SK-N-SH (cell line): ENCODE results near the gene CPLANE1. TPM values are rescaled to one million over a fixed set of nuclear protein-coding genes. Genes with fewer than 3 reads are reported as not detected.
A peak's percentile ranks its signal among the peaks of the same experiment; 100 is the strongest.

Experiments used
- CTCF ChIA-PET: fragments of 300-600, 350-600 bp; formaldehyde crosslinking; extraction: SDS; loops from one replicate; lab custom pipeline; 2021; lab: Yijun Ruan, JAX
- POLR2A ChIA-PET: fragments of 350-600 bp; sonication (Branson Sonifier 250); formaldehyde crosslinking; extraction: SDS; loops from one replicate; lab custom pipeline; 2020; ENCODE audit warnings: antibody characterized with exemption, inconsistent platforms; lab: Yijun Ruan, JAX
- DNase-seq: peaks from one replicate; pipeline ENCODE4 v3.0.0; 2012
- H2AFZ ChIP-seq: fragments of 200-600 bp; sonication (generic); 2 replicates; pipeline ENCODE4 v1.8.1; 2016; ENCODE audit warnings: antibody characterized with exemption, mild to moderate bottlenecking, low read depth
- H3F3A ChIP-seq: fragments of 200-600 bp; sonication (generic); replicated peaks from 2 replicates; pipeline ENCODE3; 2016; ENCODE audit warnings: antibody characterized with exemption, mild to moderate bottlenecking; ENCODE audit not compliant: insufficient read depth
- H3K27ac ChIP-seq, 2 experiments: fragments of 200-500 bp in 1 of 2; fragments of 200-600 bp in 1 of 2; sonication (Bioruptor generic) in 1 of 2; sonication (generic), shearing (Covaris generic) in 1 of 2; 2 replicates each; pipeline versions ENCODE4 v1.5.1 to v1.6.1; 2014 to 2016; ENCODE audit warnings: low read depth in 2 of 2, inconsistent platforms in 1 of 2, low read length in 1 of 2, mild to moderate bottlenecking in 1 of 2, mixed read lengths in 1 of 2
- H3K27me3 ChIP-seq: fragments of 200-600 bp; sonication (generic), shearing (Covaris generic); 2 replicates; pipeline ENCODE4 v1.6.1; 2016; ENCODE audit warnings: mixed run types; ENCODE audit not compliant: insufficient read depth
- H3K36me3 ChIP-seq, 2 experiments: fragments of 200-500 bp in 1 of 2; fragments of 200-600 bp in 1 of 2; sonication (Bioruptor generic) in 1 of 2; sonication (generic) in 1 of 2; replicated peaks in 1 of 2; 2 replicates each; pipeline versions ENCODE3 to v1.5.1; 2014 to 2016; ENCODE audit warnings: low read length in 1 of 2, mild to moderate bottlenecking in 1 of 2; ENCODE audit not compliant: insufficient read depth in 2 of 2, control insufficient read depth in 1 of 2
- H3K4me1 ChIP-seq, 2 experiments: fragments of 200-500 bp in 1 of 2; fragments of 200-600 bp in 1 of 2; sonication (Bioruptor generic) in 1 of 2; sonication (generic), shearing (Covaris generic) in 1 of 2; 2 replicates each; pipeline versions ENCODE4 v1.5.1 to v1.6.1; 2014 to 2016; ENCODE audit warnings: low read depth in 1 of 2, low read length in 1 of 2, mixed run types in 1 of 2; ENCODE audit not compliant: insufficient read depth in 2 of 2, control insufficient read depth in 1 of 2
- H3K4me2 ChIP-seq: fragments of 200-600 bp; sonication (generic), shearing (Covaris generic); 2 replicates; pipeline ENCODE4 v1.6.1; 2017; ENCODE audit warnings: mixed run types
- H3K4me3 ChIP-seq, 2 experiments: fragments of 200-500 bp in 1 of 2; fragments of 200-600 bp in 1 of 2; sonication (Bioruptor generic) in 1 of 2; sonication (generic), shearing (Covaris generic) in 1 of 2; 2 replicates each; pipeline versions ENCODE4 v1.5.1 to v1.8.1; 2014 to 2016; ENCODE audit warnings: low read depth in 2 of 2, inconsistent platforms in 1 of 2, low read length in 1 of 2, mild to moderate bottlenecking in 1 of 2, mixed read lengths in 1 of 2, moderate library complexity in 1 of 2
- H3K79me2 ChIP-seq: fragments of 200-600 bp; sonication (generic); 2 replicates; pipeline ENCODE4 v1.8.1; 2017; ENCODE audit warnings: mild to moderate bottlenecking; ENCODE audit not compliant: insufficient read depth
- H3K9ac ChIP-seq: fragments of 200-600 bp; sonication (generic); 2 replicates; pipeline ENCODE4 v1.6.1; 2017; ENCODE audit warnings: mixed run types
- H3K9me2 ChIP-seq: fragments of 200-600 bp; sonication (generic); 2 replicates; pipeline ENCODE4 v1.6.1; 2017; ENCODE audit warnings: mixed run types
- H3K9me3 ChIP-seq: fragments of 200-600 bp; sonication (generic); 2 replicates; pipeline ENCODE4 v1.6.1; 2017; ENCODE audit warnings: mixed run types, mild to moderate bottlenecking, moderate library complexity
- H4K20me1 ChIP-seq: fragments of 200-600 bp; sonication (generic); 2 replicates; pipeline ENCODE4 v1.6.1; 2017; ENCODE audit warnings: mild to moderate bottlenecking, mixed run types; ENCODE audit not compliant: insufficient read depth
- EZH2phosphoT487 ChIP-seq: fragments of 200-600 bp; sonication (generic); IDR thresholded peaks from 2 replicates; pipeline ENCODE4 v1.6.1; 2017; ENCODE audit warnings: low read depth, mixed run types, mild to moderate bottlenecking, antibody characterized with exemption, moderate library complexity, borderline replicate concordance
- FOSL2 ChIP-seq: IDR thresholded peaks from 2 replicates; pipeline ENCODE4 v1.4.0; 2012; ENCODE audit warnings: low read depth, mild to moderate bottlenecking, moderate library complexity, borderline replicate concordance
- FOXJ3 ChIP-seq: sonication (generic); formaldehyde crosslinking; IDR thresholded peaks from 2 replicates; pipeline ENCODE4 v1.5.1; 2020; ENCODE audit warnings: mild to moderate bottlenecking, missing genetic modification reagents
- FOXM1 ChIP-seq: IDR thresholded peaks from 2 replicates; pipeline ENCODE4 v1.4.0; 2012; ENCODE audit warnings: low read depth, mild to moderate bottlenecking
- GABPA ChIP-seq: IDR thresholded peaks from 2 replicates; pipeline ENCODE4 v1.4.0; 2012; ENCODE audit warnings: low read depth, mild to moderate bottlenecking
- POLR2AphosphoS5 ChIP-seq: IDR thresholded peaks from 2 replicates; pipeline ENCODE4 v1.6.1; 2012; ENCODE audit warnings: low read depth, low read length
- RAD21 ChIP-seq: IDR thresholded peaks from 2 replicates; pipeline ENCODE4 v1.6.1; 2012; ENCODE audit warnings: mild to moderate bottlenecking, low read length
- RXRA ChIP-seq: IDR thresholded peaks from 2 replicates; pipeline ENCODE4 v1.4.0; 2012; ENCODE audit warnings: low read depth, mild to moderate bottlenecking, borderline replicate concordance
- TAF1 ChIP-seq: IDR thresholded peaks from 2 replicates; pipeline ENCODE4 v1.6.1; 2012; ENCODE audit warnings: low read depth, mild to moderate bottlenecking, low read length, moderate library complexity, borderline replicate concordance
- WGBS: methylation state at CpG from one replicate; pipeline ENCODE4 v1.1.6; 2017; ENCODE audit warnings: low lambda C conversion rate; 5-methylcytosine and 5-hydroxymethylcytosine counted together
- polyA plus RNA-seq, 3 experiments: library from polyadenylated mRNA; depleted of rRNA; stranded (reverse); fragments of >200 nt; gene quantifications; 2 replicates each; pipeline ENCODE4 v1.2.3, GENCODE V29; 2012
- TF ChIP-seq, protein P1 (sequence below): IDR thresholded peaks from 2 replicates; pipeline ENCODE4; 2012
- TF ChIP-seq, protein P2 (sequence below): fragments of 200-600 bp; sonication (generic); IDR thresholded peaks from 2 replicates; pipeline ENCODE4 v1.6.1; 2017; ENCODE audit warnings: antibody characterized with exemption, mild to moderate bottlenecking, moderate library complexity
- TF ChIP-seq, protein P3 (sequence below): IDR thresholded peaks from 2 replicates; pipeline ENCODE4 v1.4.0; 2012; ENCODE audit warnings: low read depth, borderline replicate concordance

CPLANE1 gene
- polyA plus RNA-seq, 1 of the 3 experiments (the other 2 are of a cell fraction) = 3.6 TPM

DNA sequence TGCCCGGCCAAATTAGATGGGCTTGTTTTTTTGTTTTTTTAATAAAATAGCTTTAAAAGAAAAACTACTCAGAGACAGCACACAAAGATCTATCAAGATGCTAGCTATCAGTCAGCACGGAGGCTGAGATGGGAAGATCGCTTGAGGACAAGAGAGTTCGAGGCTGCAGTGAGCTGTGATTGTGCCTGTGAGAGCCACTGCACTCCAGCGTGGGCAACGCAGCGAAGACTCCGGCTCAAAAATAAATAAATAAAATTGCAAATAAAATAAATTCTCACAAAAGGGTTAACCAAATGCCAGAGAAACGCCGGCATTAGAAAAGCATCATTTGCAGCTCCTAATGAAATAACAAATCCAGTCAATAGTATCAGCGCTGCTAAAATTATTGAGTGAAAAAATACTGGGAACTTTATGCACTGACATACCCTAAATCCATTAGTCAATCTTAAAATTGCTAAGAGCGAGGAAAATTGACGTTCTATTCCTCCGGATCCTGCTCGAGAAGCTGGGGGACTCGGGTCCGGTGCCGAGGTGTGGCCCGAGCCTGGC, 681 bp downstream of the CPLANE1 start:
- Histone ChIP-seq H3K4me1 (peaks cover 0 to 5% of the 10 kb centered on the region in 2 experiments; a peak in 2 of 4 replicates), H3K9me3 (no peaks in the 10 kb centered on the region), H3K9me2 (no peaks in the 10 kb centered on the region), H3F3A (peaks cover 10% of the 10 kb centered on the region), H3K27me3 (no peaks in the 10 kb centered on the region), H3K9ac (peak overlapping the region; percentile 87), H3K4me2 (peak overlapping the region; percentile 89), H2AFZ (peak overlapping the region; percentile 99), H4K20me1 (0 out of 2 replicates have a peak, but pooled peaks cover 4% of the 10 kb centered on the region), H3K36me3 (peaks cover 0 to 10% of the 10 kb centered on the region in 2 experiments), H3K27ac (peak overlapping the region; percentile 71 to 77; a peak in 3 of 4 replicates), H3K4me3 (peak overlapping the region; percentile 74 to 87), H3K79me2 (peaks cover 45% of the 10 kb centered on the region)
- ChIA-PET POLR2A (interaction anchor here (1.0 to 1.7 kb wide), 2 partner anchors 123 to 130 kb away, joined by 3 to 6 read pairs; partner anchors contain the start of genes NUP155 and WDR70), CTCF (interaction anchor here (0.8 to 1.4 kb wide), 2 partner anchors 15 to 131 kb away, joined by 3 to 4 read pairs; partner anchors contain the start of gene WDR70)
- peak; percentile 29 for DNase-seq
- WGBS = 3% methylated on average over 18 of the region's 19 CpGs
- TF ChIP-seq FOXJ3 (CRISPR knock-in tag) = no peak
- TF ChIP-seq FOXM1 = no peak
- no peak for TF ChIP-seq TAF1

DNA sequence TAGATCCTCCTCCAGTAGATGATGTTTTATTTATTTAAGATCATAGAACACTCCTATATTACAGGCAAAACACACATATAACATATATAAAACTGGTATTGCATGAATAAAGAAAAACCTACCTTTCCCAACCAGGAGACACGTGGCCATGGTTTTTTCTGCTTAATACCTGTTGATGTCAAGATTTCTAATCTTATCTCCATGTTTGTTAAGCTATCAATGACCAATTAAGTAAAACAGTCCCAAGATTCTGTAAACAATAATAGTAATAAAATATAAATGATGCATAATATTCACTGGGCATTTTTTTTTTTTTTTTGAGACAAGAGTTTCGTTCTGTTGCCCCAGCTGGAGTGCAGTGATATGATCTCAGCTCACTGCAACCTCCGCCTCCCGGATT, 1.7 kb downstream of the CPLANE1 start:
- H4K20me1 ChIP-seq = 0 out of 2 replicates have a peak, but pooled peaks cover 4% of the 10 kb centered on the region
- peaks cover 10% of the 10 kb centered on the region for H3F3A ChIP-seq
- CTCF ChIA-PET = no interaction called here
- H3K9me2 ChIP-seq = no peaks in the 10 kb centered on the region
- H3K27me3 ChIP-seq = no peaks in the 10 kb centered on the region
- DNase-seq = no peak
- no peaks in the 10 kb centered on the region for H3K9me3 ChIP-seq
- H3K4me1 ChIP-seq = peaks cover 0 to 5% of the 10 kb centered on the region in 2 experiments; a peak in 2 of 4 replicates
- TF ChIP-seq, protein P1, sequence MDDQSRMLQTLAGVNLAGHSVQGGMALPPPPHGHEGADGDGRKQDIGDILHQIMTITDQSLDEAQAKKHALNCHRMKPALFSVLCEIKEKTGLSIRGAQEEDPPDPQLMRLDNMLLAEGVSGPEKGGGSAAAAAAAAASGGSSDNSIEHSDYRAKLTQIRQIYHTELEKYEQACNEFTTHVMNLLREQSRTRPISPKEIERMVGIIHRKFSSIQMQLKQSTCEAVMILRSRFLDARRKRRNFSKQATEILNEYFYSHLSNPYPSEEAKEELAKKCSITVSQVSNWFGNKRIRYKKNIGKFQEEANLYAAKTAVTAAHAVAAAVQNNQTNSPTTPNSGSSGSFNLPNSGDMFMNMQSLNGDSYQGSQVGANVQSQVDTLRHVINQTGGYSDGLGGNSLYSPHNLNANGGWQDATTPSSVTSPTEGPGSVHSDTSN = no peak
- TF ChIP-seq FOSL2 = no peak
- TF ChIP-seq, protein P2, sequence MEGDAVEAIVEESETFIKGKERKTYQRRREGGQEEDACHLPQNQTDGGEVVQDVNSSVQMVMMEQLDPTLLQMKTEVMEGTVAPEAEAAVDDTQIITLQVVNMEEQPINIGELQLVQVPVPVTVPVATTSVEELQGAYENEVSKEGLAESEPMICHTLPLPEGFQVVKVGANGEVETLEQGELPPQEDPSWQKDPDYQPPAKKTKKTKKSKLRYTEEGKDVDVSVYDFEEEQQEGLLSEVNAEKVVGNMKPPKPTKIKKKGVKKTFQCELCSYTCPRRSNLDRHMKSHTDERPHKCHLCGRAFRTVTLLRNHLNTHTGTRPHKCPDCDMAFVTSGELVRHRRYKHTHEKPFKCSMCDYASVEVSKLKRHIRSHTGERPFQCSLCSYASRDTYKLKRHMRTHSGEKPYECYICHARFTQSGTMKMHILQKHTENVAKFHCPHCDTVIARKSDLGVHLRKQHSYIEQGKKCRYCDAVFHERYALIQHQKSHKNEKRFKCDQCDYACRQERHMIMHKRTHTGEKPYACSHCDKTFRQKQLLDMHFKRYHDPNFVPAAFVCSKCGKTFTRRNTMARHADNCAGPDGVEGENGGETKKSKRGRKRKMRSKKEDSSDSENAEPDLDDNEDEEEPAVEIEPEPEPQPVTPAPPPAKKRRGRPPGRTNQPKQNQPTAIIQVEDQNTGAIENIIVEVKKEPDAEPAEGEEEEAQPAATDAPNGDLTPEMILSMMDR = no peak
- no peak for TF ChIP-seq POLR2AphosphoS5
- no peak for TF ChIP-seq GABPA
- no peak for TF ChIP-seq RAD21
- TF ChIP-seq EZH2phosphoT487 = no peak
- no peak for TF ChIP-seq RXRA
- TF ChIP-seq, protein P3, sequence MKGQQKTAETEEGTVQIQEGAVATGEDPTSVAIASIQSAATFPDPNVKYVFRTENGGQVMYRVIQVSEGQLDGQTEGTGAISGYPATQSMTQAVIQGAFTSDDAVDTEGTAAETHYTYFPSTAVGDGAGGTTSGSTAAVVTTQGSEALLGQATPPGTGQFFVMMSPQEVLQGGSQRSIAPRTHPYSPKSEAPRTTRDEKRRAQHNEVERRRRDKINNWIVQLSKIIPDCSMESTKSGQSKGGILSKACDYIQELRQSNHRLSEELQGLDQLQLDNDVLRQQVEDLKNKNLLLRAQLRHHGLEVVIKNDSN = no peak
- TF ChIP-seq, all 33 proteins: peak for 0
- Histone ChIP-seq H3K9ac (0 out of 2 replicates have a peak overlapping the region, but pooled peaks have one; percentile 87), H3K36me3 (peaks cover under 1 to 14% of the 10 kb centered on the region in 2 experiments), H3K79me2 (peaks cover 45% of the 10 kb centered on the region), H3K27ac (no peak overlapping the region), H3K4me2 (peak overlapping the region; percentile 89), H2AFZ (no peak overlapping the region), H3K4me3 (peak overlapping the region in 1 of 2 experiments; percentile 87; a peak in 1 of 4 replicates)
- POLR2A ChIA-PET = no interaction called here
- 94% methylated on average over 4 of the region's 4 CpGs for WGBS
